Erythroblast (primary cell): ENCODE measurements around the gene HNMT.

Experiments used
- GATA1 ChIP-seq: IDR thresholded peaks from 2 replicates; pipeline ENCODE4 v1.6.1; 2011; ENCODE audit warnings: low read depth, mild to moderate bottlenecking, control low read depth, low read length, moderate library complexity
- POLR2A ChIP-seq: IDR thresholded peaks from 2 replicates; pipeline ENCODE4 v1.6.1; 2011; ENCODE audit warnings: mild to moderate bottlenecking, low read length

DNA sequence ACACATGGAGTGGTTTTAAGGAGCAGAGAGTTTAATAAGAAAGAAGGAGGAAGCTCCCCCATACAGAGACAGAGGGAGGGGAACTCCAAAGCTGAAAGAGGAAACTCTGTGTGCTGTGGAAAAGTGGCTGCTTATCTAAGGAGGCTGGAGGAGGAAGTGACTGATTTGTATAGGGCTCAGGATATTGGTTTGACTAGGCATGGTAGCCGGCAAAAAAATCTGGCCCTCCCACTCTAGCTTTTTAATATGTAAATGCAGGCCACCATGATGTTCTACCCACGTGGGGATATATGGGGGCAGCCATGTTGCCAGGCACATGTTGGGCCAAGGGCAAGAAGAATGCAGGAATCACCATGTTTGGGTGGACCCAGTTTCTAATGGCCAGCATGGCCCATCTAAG lies 64.3 kb downstream of the HNMT start:
- TF ChIP-seq POLR2A (no peak), GATA1 (no peak)
